Measurements from ENCODE around the gene RTKN2.
"Not testable (repeated sequence)": the region's sequence is repeated elsewhere in the genome, so short reads cannot be mapped to it uniquely, and the experiment has no call there.

The RTKN2 gene

GRCh38 chr10:62248465-62248864, 20.2 kb downstream of the RTKN2 start:
- TF ChIP-seq CTCF (conservative IDR thresholded peaks at IDR 0.05; ENCODE audit: low read depth, low read length) = peak; percentile 48
- no peak overlapping the region for H3K4me3 ChIP-seq (ENCODE audit: low read length)
- DNase-seq (ENCODE audit: low read depth) = no peak

GRCh38 chr10:62244785-62245467, 23.7 kb downstream of the RTKN2 start:
- TF ChIP-seq CTCF (conservative IDR thresholded peaks at IDR 0.05; ENCODE audit: low read depth, low read length) = peak; percentile 93
- no peak for DNase-seq (ENCODE audit: low read depth)
- H3K4me3 ChIP-seq (ENCODE audit: low read length) = no peak overlapping the region

- no peak for DNase-seq (ENCODE audit: low read depth)
- H3K4me3 ChIP-seq (ENCODE audit: low read length) = no peak overlapping the region
- no peak for TF ChIP-seq CTCF (conservative IDR thresholded peaks at IDR 0.05; ENCODE audit: low read depth, low read length)
Observed at GRCh38 chr10:62244088-62244487, 24.6 kb downstream of the RTKN2 start.

GRCh38 chr10:62243647-62243997, 25.0 kb downstream of the RTKN2 start:
- TF ChIP-seq CTCF (conservative IDR thresholded peaks at IDR 0.05; ENCODE audit: low read depth, low read length) = no peak
- H3K4me3 ChIP-seq (ENCODE audit: low read length) = no peak overlapping the region
- DNase-seq (ENCODE audit: low read depth) = no peak

GRCh38 chr10:62242965-62243646, 25.5 kb downstream of the RTKN2 start:
- DNase-seq (ENCODE audit: low read depth) = peak; percentile 81
- not testable (repeated sequence) for H3K4me3 ChIP-seq (ENCODE audit: low read length)

GRCh38 chr10:62241521-62241920, 27.1 kb downstream of the RTKN2 start:
- not testable (repeated sequence) for DNase-seq (ENCODE audit: low read depth); H3K4me3 ChIP-seq (ENCODE audit: low read length)

GRCh38 chr10:62239994-62240393, 28.6 kb downstream of the RTKN2 start:
- DNase-seq (ENCODE audit: low read depth) = no peak
- no peak overlapping the region for H3K4me3 ChIP-seq (ENCODE audit: low read length)
- TF ChIP-seq CTCF (conservative IDR thresholded peaks at IDR 0.05; ENCODE audit: low read depth, low read length) = no peak

- no peak for DNase-seq (ENCODE audit: low read depth)
- H3K4me3 ChIP-seq (ENCODE audit: low read length) = no peak overlapping the region
- TF ChIP-seq CTCF (conservative IDR thresholded peaks at IDR 0.05; ENCODE audit: low read depth, low read length) = no peak
Observed at GRCh38 chr10:62238880-62239279, 29.8 kb downstream of the RTKN2 start.

Data from retinal pigment epithelial cell (primary cell).